ENCODE data around the gene CDH13.

CDH13 gene

DNA sequence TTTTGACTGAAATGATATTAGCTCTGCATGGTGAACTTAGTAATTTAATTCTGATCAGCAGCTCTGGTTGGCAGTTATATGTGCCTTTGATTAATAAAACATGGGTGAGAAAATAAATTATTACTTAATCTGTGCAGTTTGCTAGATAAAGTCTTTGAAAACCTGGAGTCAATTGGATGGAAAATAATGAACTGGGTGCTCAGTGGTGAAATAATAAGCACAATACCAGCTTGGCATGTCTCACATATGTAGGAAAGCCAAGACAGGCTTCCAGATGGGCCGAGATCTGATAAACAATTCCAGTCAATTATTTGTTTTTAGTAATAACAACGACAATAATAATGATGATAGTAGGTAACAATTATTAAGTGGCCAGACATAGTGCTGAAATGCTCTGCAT is 326.7 kb downstream of the CDH13 start:
- Histone ChIP-seq H3K9me3 (ENCODE audit: low read depth, low read length) (no peaks in the 10 kb centered on the region), H3K4me3 (no peak overlapping the region), H3K27ac (no peak overlapping the region), H3K9ac (ENCODE audit: insufficient read length) (no peak overlapping the region), H3K36me3 (ENCODE audit: insufficient read depth, low read length) (no peaks in the 10 kb centered on the region)
- no peak for TF ChIP-seq POLR2AphosphoS5 (IDR thresholded peaks at IDR 0.05; ENCODE audit: borderline replicate concordance, low read depth, low read length)
- no peak for TF ChIP-seq FOXP2 (optimal IDR thresholded peaks at IDR 0.05; ENCODE audit: control extremely low read depth, extremely low read length, insufficient read depth)
- no peak for DNase-seq (ENCODE audit: low read depth, low spot score)

DNA sequence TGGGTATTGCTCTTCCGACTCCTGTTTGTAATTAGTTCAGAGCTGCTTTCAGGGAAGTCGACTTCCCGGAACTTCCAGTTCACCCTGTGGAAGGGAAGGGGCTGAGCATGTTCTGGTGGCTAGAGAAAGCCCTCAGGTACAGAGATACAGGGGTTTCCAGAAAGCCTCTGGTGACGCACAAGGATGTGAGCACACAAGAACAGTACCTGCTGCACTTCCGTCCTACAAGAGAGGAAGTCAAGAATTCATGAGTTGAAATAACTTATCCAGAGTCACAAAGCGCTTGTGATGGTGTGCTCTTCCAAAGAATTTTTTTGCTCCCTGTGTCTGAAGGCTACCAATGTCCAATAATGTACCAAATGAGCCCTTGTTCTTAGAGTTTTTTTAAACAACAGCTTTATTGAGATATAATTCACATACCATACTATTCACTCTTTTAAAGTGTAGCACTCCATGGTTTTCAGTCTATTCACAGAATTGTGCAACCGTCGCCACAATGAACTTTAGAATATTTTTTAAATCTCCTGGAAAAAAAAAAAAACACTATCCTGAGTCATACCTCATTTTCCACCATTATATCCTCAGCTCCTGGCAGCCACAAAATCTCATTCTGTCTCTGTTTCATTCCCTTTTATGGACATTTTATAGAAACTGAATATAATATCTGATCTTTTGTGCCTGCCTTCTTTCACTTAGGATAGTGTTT is 327.6 kb downstream of the CDH13 start:
- Histone ChIP-seq H3K27ac (no peak overlapping the region), H3K36me3 (ENCODE audit: insufficient read depth, low read length) (no peaks in the 10 kb centered on the region), H3K9ac (ENCODE audit: insufficient read length) (no peak overlapping the region), H3K9me3 (ENCODE audit: low read depth, low read length) (no peaks in the 10 kb centered on the region), H3K4me3 (no peak overlapping the region)
- TF ChIP-seq POLR2AphosphoS5 (IDR thresholded peaks at IDR 0.05; ENCODE audit: borderline replicate concordance, low read depth, low read length) = no peak
- TF ChIP-seq EZH2 (IDR thresholded peaks at IDR 0.05) = no peak
- TF ChIP-seq FOXP2 (optimal IDR thresholded peaks at IDR 0.05; ENCODE audit: control extremely low read depth, extremely low read length, insufficient read depth) = no peak
- no peak for DNase-seq (ENCODE audit: low read depth, low spot score)

GRCh38 chr16:82955741-82956348 is 329.1 kb downstream of the CDH13 start:
- Histone ChIP-seq H3K27ac (no peak overlapping the region), H3K36me3 (ENCODE audit: insufficient read depth, low read length) (no peaks in the 10 kb centered on the region), H3K4me3 (no peak overlapping the region), H3K9ac (ENCODE audit: insufficient read length) (no peak overlapping the region), H3K9me3 (ENCODE audit: low read depth, low read length) (no peaks in the 10 kb centered on the region)
- TF ChIP-seq FOXP2 (optimal IDR thresholded peaks at IDR 0.05; ENCODE audit: control extremely low read depth, extremely low read length, insufficient read depth) (no peak), POLR2AphosphoS5 (IDR thresholded peaks at IDR 0.05; ENCODE audit: borderline replicate concordance, low read depth, low read length) (no peak), EZH2 (IDR thresholded peaks at IDR 0.05) (no peak)
- DNase-seq (ENCODE audit: low read depth, low spot score) = no peak

- TF ChIP-seq POLR2AphosphoS5 (IDR thresholded peaks at IDR 0.05; ENCODE audit: borderline replicate concordance, low read depth, low read length) (no peak), EZH2 (IDR thresholded peaks at IDR 0.05) (no peak), FOXP2 (optimal IDR thresholded peaks at IDR 0.05; ENCODE audit: control extremely low read depth, extremely low read length, insufficient read depth) (no peak)
- H3K36me3 ChIP-seq (ENCODE audit: insufficient read depth, low read length) = no peaks in the 10 kb centered on the region
- no peak overlapping the region for H3K27ac ChIP-seq
Measured at GRCh38 chr16:82957212-82957611, 330.4 kb downstream of the CDH13 start.

DNA sequence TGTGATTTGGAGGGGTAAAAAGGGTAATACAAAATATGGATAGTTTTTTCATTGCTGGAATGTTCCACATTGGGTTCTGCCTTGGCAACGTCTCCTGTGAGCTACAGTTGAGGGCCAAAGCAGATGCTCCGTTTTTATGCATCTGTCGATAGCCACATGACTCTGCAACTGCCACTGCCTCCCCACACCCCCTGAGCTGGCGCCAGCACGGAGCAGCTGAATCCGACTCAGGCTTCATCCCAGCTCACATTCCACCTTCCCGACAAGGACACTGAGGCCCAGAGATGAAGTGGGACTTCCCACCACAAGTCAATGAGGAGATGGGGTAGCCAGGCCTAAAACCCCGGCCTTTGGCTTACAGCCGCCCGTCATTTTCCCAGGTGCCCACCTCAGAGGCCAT is 334.1 kb downstream of the CDH13 start:
- H3K27ac ChIP-seq = no peak overlapping the region
- H3K36me3 ChIP-seq (ENCODE audit: insufficient read depth, low read length) = no peaks in the 10 kb centered on the region
- H3K9ac ChIP-seq (ENCODE audit: insufficient read length) = no peak overlapping the region
- no peaks in the 10 kb centered on the region for H3K9me3 ChIP-seq (ENCODE audit: low read depth, low read length)
- TF ChIP-seq FOXP2 (optimal IDR thresholded peaks at IDR 0.05; ENCODE audit: control extremely low read depth, extremely low read length, insufficient read depth) = no peak
- TF ChIP-seq POLR2AphosphoS5 (IDR thresholded peaks at IDR 0.05; ENCODE audit: borderline replicate concordance, low read depth, low read length) = no peak
- TF ChIP-seq EZH2 (IDR thresholded peaks at IDR 0.05) = no peak
- DNase-seq (ENCODE audit: low read depth, low spot score) = no peak
- no peak overlapping the region for H3K4me3 ChIP-seq

More at GRCh38 chr16:82957212-82957611, 330.4 kb downstream of the CDH13 start:
- Histone ChIP-seq H3K9ac (ENCODE audit: insufficient read length) (no peak overlapping the region), H3K4me3 (no peak overlapping the region), H3K9me3 (ENCODE audit: low read depth, low read length) (no peaks in the 10 kb centered on the region)
- DNase-seq (ENCODE audit: low read depth, low spot score) = no peak

DNA sequence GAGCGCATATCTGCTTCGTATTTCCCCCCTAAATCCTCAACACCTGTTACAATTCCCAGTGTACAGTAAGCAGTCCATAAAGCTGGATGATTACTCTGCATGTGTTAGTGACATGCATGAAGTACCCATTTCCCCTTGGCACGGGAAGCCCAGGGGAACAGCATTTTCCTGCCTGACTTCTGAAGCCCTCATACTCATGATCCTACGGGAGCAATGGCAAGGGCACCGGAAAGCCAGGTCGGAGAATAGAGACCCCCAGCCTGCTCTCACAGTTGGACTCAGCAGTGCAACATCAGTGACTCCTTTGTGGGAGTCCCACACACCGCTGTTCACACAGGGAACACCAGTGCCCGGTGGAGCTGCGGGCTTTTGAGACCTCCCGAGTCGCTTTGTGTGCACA is 336.9 kb downstream of the CDH13 start:
- Histone ChIP-seq H3K4me3 (no peak overlapping the region), H3K27ac (no peak overlapping the region), H3K36me3 (ENCODE audit: insufficient read depth, low read length) (no peaks in the 10 kb centered on the region), H3K9me3 (ENCODE audit: low read depth, low read length) (no peaks in the 10 kb centered on the region), H3K9ac (ENCODE audit: insufficient read length) (no peak overlapping the region)
- DNase-seq (ENCODE audit: low read depth, low spot score) = no peak
- no peak for TF ChIP-seq POLR2AphosphoS5 (IDR thresholded peaks at IDR 0.05; ENCODE audit: borderline replicate concordance, low read depth, low read length)
- TF ChIP-seq FOXP2 (optimal IDR thresholded peaks at IDR 0.05; ENCODE audit: control extremely low read depth, extremely low read length, insufficient read depth) = no peak

GRCh38 chr16:82965808-82966207 is 339.0 kb downstream of the CDH13 start:
- DNase-seq (ENCODE audit: low read depth, low spot score) = no peak
- no peak overlapping the region for H3K27ac ChIP-seq
- no peak overlapping the region for H3K4me3 ChIP-seq
- TF ChIP-seq EZH2 (IDR thresholded peaks at IDR 0.05) (no peak), POLR2AphosphoS5 (IDR thresholded peaks at IDR 0.05; ENCODE audit: borderline replicate concordance, low read depth, low read length) (no peak), FOXP2 (optimal IDR thresholded peaks at IDR 0.05; ENCODE audit: control extremely low read depth, extremely low read length, insufficient read depth) (no peak)
- no peak overlapping the region for H3K9ac ChIP-seq (ENCODE audit: insufficient read length)
- no peaks in the 10 kb centered on the region for H3K36me3 ChIP-seq (ENCODE audit: insufficient read depth, low read length)
- H3K9me3 ChIP-seq (ENCODE audit: low read depth, low read length) = no peaks in the 10 kb centered on the region

- TF ChIP-seq POLR2AphosphoS5 (IDR thresholded peaks at IDR 0.05; ENCODE audit: borderline replicate concordance, low read depth, low read length) (no peak), EZH2 (IDR thresholded peaks at IDR 0.05) (no peak), FOXP2 (optimal IDR thresholded peaks at IDR 0.05; ENCODE audit: control extremely low read depth, extremely low read length, insufficient read depth) (no peak)
- no peak for DNase-seq (ENCODE audit: low read depth, low spot score)
- no peaks in the 10 kb centered on the region for H3K36me3 ChIP-seq (ENCODE audit: insufficient read depth, low read length)
- H3K9me3 ChIP-seq (ENCODE audit: low read depth, low read length) = no peaks in the 10 kb centered on the region
- no peak overlapping the region for H3K4me3 ChIP-seq
- no peak overlapping the region for H3K27ac ChIP-seq
- no peak overlapping the region for H3K9ac ChIP-seq (ENCODE audit: insufficient read length)
Measured at GRCh38 chr16:82967424-82967823, 340.7 kb downstream of the CDH13 start.

Data from SK-N-MC (cell line).